ENCODE results near the gene HMOX2.

DNA sequence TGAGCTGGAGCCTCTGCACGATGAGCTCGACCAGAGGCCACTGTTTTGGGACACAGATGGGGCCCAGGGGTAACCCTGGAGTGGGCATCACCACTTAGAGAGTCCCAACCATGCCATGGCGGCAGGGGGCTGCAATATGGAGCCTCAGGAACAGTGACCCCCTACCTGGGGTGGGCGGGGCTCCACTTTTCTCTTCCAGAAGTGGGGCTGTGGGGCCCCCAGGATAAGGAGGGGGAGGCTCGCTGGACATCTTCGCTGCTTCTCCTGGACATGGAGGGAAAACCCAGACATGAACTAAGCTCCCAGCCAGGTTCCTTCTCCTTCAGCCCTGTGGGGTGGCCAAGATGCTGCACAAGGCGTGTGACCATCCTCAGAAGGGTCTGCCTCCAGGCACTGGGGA is 37.7 kb downstream of the HMOX2 start:
- TF ChIP-seq POLR2A (IDR thresholded peaks at IDR 0.05) (no peak), EP300 (IDR thresholded peaks at IDR 0.05; ENCODE audit: low read depth) (no peak), POLR2AphosphoS5 (IDR thresholded peaks at IDR 0.05) (no peak)
- TF ChIP-seq, protein P1, sequence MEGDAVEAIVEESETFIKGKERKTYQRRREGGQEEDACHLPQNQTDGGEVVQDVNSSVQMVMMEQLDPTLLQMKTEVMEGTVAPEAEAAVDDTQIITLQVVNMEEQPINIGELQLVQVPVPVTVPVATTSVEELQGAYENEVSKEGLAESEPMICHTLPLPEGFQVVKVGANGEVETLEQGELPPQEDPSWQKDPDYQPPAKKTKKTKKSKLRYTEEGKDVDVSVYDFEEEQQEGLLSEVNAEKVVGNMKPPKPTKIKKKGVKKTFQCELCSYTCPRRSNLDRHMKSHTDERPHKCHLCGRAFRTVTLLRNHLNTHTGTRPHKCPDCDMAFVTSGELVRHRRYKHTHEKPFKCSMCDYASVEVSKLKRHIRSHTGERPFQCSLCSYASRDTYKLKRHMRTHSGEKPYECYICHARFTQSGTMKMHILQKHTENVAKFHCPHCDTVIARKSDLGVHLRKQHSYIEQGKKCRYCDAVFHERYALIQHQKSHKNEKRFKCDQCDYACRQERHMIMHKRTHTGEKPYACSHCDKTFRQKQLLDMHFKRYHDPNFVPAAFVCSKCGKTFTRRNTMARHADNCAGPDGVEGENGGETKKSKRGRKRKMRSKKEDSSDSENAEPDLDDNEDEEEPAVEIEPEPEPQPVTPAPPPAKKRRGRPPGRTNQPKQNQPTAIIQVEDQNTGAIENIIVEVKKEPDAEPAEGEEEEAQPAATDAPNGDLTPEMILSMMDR (IDR thresholded peaks at IDR 0.05), result no peak

Data from transverse colon (tissue), 4 donors.